PC-3 (cell line): ENCODE results near the gene FPR1. TPM values are rescaled to one million over a fixed set of nuclear protein-coding genes. Genes with fewer than 3 reads are reported as not detected.

Source experiments
- ATAC-seq: fragments of 200-7000 bp; cut with Tn5 transposase; 2 replicates; pipeline ENCODE4 v1.9.1; 2020; ENCODE audit warnings: mild to moderate bottlenecking, moderate library complexity
- BruUV-seq: library from RNA; stranded (reverse); fragments of 400-500 nt; replicated peaks from 2 replicates; lab custom pipeline; 2021; lab: Mats Ljungman, UMichigan
- CTCF ChIA-PET: fragments of 300-600 bp; sonication (Branson Sonifier 250); formaldehyde crosslinking; loops from one replicate; lab custom pipeline; 2022; ENCODE audit warnings: antibody characterized with exemption; lab: Charles Lee
- POLR2A ChIA-PET: fragments of 300-600 bp; sonication (Branson Sonifier 250); formaldehyde crosslinking; loops from one replicate; lab custom pipeline; 2022; ENCODE audit warnings: antibody characterized with exemption; ENCODE audit not compliant: unreplicated experiment; lab: Charles Lee
- DNase-seq: peaks from one replicate; pipeline ENCODE4 v3.0.0-alpha.2; 2015
- H2AFZ ChIP-seq: fragments of 300-600 bp; sonication (generic); 2 replicates; pipeline ENCODE4 v1.6.0; 2016; ENCODE audit warnings: antibody characterized with exemption, low read length
- H3F3A ChIP-seq: fragments of 300-600 bp; sonication (generic); one replicate; pipeline ENCODE4 v1.6.0; 2017; ENCODE audit warnings: antibody characterized with exemption, low read length, control low read depth, mild to moderate bottlenecking; ENCODE audit not compliant: unreplicated experiment
- H3K27ac ChIP-seq: fragments of 300-600 bp; sonication (generic); 2 replicates; pipeline ENCODE4 v1.5.1; 2016; ENCODE audit warnings: mild to moderate bottlenecking, low read length
- H3K27me3 ChIP-seq: fragments of 300-600 bp; sonication (generic); 2 replicates; pipeline ENCODE4 v1.6.1; 2016; ENCODE audit warnings: low read length, mixed read lengths
- H3K36me3 ChIP-seq: fragments of 300-600 bp; sonication (generic); 2 replicates; pipeline ENCODE4 v1.6.1; 2016; ENCODE audit warnings: low read depth, mixed run types, low read length, mixed read lengths
- H3K4me1 ChIP-seq: fragments of 300-600 bp; sonication (generic); 2 replicates; pipeline ENCODE4 v1.5.1; 2016; ENCODE audit warnings: low read length; ENCODE audit not compliant: insufficient read depth
- H3K4me2 ChIP-seq: fragments of 300-600 bp; sonication (generic); 2 replicates; pipeline ENCODE4 v1.6.0; 2016; ENCODE audit warnings: low read length
- H3K4me3 ChIP-seq: fragments of 300-600 bp; sonication (generic); 2 replicates; pipeline ENCODE4 v1.5.1; 2016; ENCODE audit warnings: mild to moderate bottlenecking, low read length, mixed read lengths
- H3K79me2 ChIP-seq: fragments of 300-600 bp; sonication (generic); 2 replicates; pipeline ENCODE4 v1.6.1; 2017; ENCODE audit warnings: low read length, mixed read lengths
- H3K9ac ChIP-seq: fragments of 300-600 bp; sonication (generic); 2 replicates; pipeline ENCODE4 v1.6.0; 2016; ENCODE audit warnings: mild to moderate bottlenecking, low read length
- H3K9me2 ChIP-seq: fragments of 300-600 bp; sonication (generic); replicated peaks from 2 replicates; pipeline ENCODE4 v1.6.1; 2016; ENCODE audit warnings: mixed run types, low read length, mixed read lengths
- H3K9me3 ChIP-seq: fragments of 300-600 bp; sonication (generic); 2 replicates; pipeline ENCODE4 v1.6.1; 2016; ENCODE audit warnings: low read length, mixed read lengths
- H4K20me1 ChIP-seq: fragments of 300-600 bp; sonication (generic); 2 replicates; pipeline ENCODE4 v1.6.1; 2016; ENCODE audit warnings: low read length, mixed read lengths
- EZH2 ChIP-seq: fragments of 300-600 bp; sonication (generic); IDR thresholded peaks from one replicate; pipeline ENCODE4 v1.6.1; 2017; ENCODE audit warnings: antibody characterized with exemption, mild to moderate bottlenecking, low read length; ENCODE audit not compliant: unreplicated experiment
- EZH2phosphoT487 ChIP-seq: fragments of 300-600 bp; sonication (generic); IDR thresholded peaks from 2 replicates; pipeline ENCODE4 v1.6.1; 2018; ENCODE audit warnings: mild to moderate bottlenecking, antibody characterized with exemption, low read length, borderline replicate concordance
- intact Hi-C: fragments of 100-400 bp; cut with micrococcal nuclease; formaldehyde crosslinking; loops from 2 replicates; pipeline ENCODE4 v1.9.0; 2023
- total RNA-seq: library from RNA; depleted of rRNA; stranded (reverse); fragments of >200 nt; gene quantifications from 2 replicates; pipeline ENCODE4 v1.2.3, GENCODE V29; 2014
- TF ChIP-seq, protein P1 (sequence below): fragments of 300-600 bp; sonication (generic); conservative IDR thresholded peaks from 2 replicates; pipeline ENCODE4 v1.5.1; 2017; ENCODE audit warnings: antibody characterized with exemption, low read depth, mild to moderate bottlenecking, low read length

FPR1 gene
- total RNA-seq, 1 experiment from 2014 or later, result 0.55 TPM

DNA sequence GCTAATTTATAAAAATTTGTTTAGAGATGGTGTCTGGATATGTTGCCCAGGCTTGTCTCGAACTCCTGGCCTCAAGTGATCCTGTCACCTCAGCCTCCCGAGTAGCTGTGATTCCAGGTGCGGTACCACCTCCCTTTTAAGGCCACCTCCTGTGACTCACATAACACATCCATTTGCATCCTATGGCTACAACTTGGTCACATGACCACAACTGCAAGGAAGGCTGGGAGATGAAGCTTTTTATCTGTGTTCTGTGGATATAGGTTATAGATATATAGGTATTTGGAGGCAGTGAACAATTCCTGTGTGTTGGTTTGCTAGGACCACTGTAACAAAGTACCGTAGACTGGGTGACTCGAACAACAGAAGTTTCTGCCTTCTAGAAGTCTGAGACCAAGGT is 52.5 kb downstream of the FPR1 start:
- BruUV-seq, result no TSS peak
- ChIA-PET CTCF (no interaction called here), POLR2A (no interaction called here)
- no peak for DNase-seq
- no peak overlapping the region for H3K4me3 ChIP-seq
- H3K36me3 ChIP-seq, result peaks cover 62% of the 10 kb centered on the region
- 0 out of 2 replicates have a peak, but pooled peaks cover 4% of the 10 kb centered on the region for H4K20me1 ChIP-seq
- no peak overlapping the region for H2AFZ ChIP-seq
- peaks cover 5% of the 10 kb centered on the region for H3F3A ChIP-seq
- H3K9me3 ChIP-seq, result no peaks in the 10 kb centered on the region
- H3K27ac ChIP-seq, result no peak overlapping the region
- H3K4me2 ChIP-seq, result no peak overlapping the region
- H3K79me2 ChIP-seq, result peaks cover 19% of the 10 kb centered on the region
- H3K9ac ChIP-seq, result no peak overlapping the region
- no peaks in the 10 kb centered on the region for H3K4me1 ChIP-seq
- no peaks in the 10 kb centered on the region for H3K9me2 ChIP-seq
- no peak for TF ChIP-seq EZH2
- TF ChIP-seq EZH2phosphoT487, result no peak
- TF ChIP-seq, protein P1, sequence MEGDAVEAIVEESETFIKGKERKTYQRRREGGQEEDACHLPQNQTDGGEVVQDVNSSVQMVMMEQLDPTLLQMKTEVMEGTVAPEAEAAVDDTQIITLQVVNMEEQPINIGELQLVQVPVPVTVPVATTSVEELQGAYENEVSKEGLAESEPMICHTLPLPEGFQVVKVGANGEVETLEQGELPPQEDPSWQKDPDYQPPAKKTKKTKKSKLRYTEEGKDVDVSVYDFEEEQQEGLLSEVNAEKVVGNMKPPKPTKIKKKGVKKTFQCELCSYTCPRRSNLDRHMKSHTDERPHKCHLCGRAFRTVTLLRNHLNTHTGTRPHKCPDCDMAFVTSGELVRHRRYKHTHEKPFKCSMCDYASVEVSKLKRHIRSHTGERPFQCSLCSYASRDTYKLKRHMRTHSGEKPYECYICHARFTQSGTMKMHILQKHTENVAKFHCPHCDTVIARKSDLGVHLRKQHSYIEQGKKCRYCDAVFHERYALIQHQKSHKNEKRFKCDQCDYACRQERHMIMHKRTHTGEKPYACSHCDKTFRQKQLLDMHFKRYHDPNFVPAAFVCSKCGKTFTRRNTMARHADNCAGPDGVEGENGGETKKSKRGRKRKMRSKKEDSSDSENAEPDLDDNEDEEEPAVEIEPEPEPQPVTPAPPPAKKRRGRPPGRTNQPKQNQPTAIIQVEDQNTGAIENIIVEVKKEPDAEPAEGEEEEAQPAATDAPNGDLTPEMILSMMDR, result no peak
- H3K27me3 ChIP-seq, result no peaks in the 10 kb centered on the region
- ATAC-seq, result no peak
- intact Hi-C loops, result no loop called here

DNA sequence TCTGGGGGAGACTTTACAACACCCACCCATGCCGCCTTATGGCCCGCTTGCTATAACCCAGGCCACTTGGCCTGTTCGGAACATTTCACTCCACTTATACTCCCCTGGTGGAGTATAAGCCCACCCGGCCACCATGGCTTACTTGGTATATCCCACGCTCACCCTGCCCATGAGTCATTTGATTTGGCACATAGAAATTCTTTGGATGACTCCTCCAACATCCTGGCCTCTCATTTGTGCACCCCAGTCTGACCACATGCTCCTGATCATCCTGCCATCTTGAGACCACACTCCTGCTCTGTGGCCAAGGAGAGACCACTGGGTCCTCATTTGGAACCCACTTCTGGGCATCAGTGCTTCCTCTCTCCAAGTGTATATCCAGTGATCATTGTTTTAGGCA is 53.4 kb downstream of the FPR1 start:
- H3K27me3 ChIP-seq, result no peaks in the 10 kb centered on the region
- DNase-seq, result no peak
- H3K79me2 ChIP-seq, result peaks cover 28% of the 10 kb centered on the region
- H3K4me1 ChIP-seq, result no peaks in the 10 kb centered on the region
- H3K36me3 ChIP-seq, result peaks cover 70% of the 10 kb centered on the region
- H3F3A ChIP-seq, result peaks cover 5% of the 10 kb centered on the region
- peaks cover 13% of the 10 kb centered on the region for H4K20me1 ChIP-seq
- H3K4me2 ChIP-seq, result no peak overlapping the region
- H3K9me2 ChIP-seq, result no peaks in the 10 kb centered on the region
- no peak for TF ChIP-seq EZH2phosphoT487
- TF ChIP-seq, protein P1, result no peak
- TF ChIP-seq EZH2, result no peak
- intact Hi-C loops, result no loop called here
- H3K4me3 ChIP-seq, result no peak overlapping the region
- ATAC-seq, result no peak
- H3K9ac ChIP-seq, result no peak overlapping the region
- H3K27ac ChIP-seq, result no peak overlapping the region
- ChIA-PET POLR2A (no interaction called here), CTCF (no interaction called here)
- H2AFZ ChIP-seq, result no peak overlapping the region
- no peaks in the 10 kb centered on the region for H3K9me3 ChIP-seq
- no TSS peak for BruUV-seq

DNA sequence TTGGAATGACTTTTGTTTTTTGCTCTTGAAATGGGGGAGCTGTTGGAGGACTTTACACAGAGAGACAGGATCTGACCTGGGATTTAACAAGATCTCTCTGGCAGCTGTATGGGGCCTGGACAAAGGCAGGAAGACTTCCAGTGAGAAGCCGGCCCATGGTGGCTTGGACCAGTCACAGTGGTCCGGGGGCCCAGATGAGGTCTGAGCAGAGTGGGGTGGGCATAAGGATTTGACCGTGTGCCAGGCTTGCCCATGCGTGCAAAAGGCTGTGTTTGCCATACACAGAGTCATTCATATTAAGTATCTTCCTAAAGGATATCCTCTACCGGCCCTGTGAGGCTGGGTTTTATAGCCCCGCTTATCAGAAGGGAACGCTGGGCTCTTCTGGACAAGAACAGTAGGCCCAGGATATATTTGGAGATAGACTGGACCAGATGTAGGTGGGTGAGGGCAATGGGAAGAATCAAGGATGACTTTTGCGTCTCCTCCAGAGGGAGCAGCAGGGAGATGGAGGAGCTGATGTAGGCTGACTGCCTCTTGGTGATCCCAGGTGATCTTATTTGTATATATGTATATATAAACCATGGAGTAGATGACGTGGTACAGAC is 54.4 kb downstream of the FPR1 start:
- intact Hi-C loops, result no loop called here
- no peak overlapping the region for H3K27ac ChIP-seq
- H3K36me3 ChIP-seq, result peaks cover 74% of the 10 kb centered on the region
- ATAC-seq (no peak), DNase-seq (no peak)
- H3K9me2 ChIP-seq, result no peaks in the 10 kb centered on the region
- H3K4me1 ChIP-seq, result no peaks in the 10 kb centered on the region
- H2AFZ ChIP-seq, result no peak overlapping the region
- H3K9ac ChIP-seq, result no peak overlapping the region
- BruUV-seq, result no TSS peak
- CTCF ChIA-PET, result no interaction called here
- H3K4me2 ChIP-seq, result no peak overlapping the region
- H3K27me3 ChIP-seq, result no peaks in the 10 kb centered on the region
- H4K20me1 ChIP-seq, result peaks cover 22% of the 10 kb centered on the region
- H3F3A ChIP-seq, result no peaks in the 10 kb centered on the region
- H3K79me2 ChIP-seq, result peaks cover 38% of the 10 kb centered on the region
- TF ChIP-seq, protein P1, result no peak
- TF ChIP-seq EZH2, result no peak
- no peak for TF ChIP-seq EZH2phosphoT487
- no peaks in the 10 kb centered on the region for H3K9me3 ChIP-seq
- POLR2A ChIA-PET, result no interaction called here
- no peak overlapping the region for H3K4me3 ChIP-seq
